HG02870 (cell line): ENCODE results near the gene PPP2R3C.
A peak's percentile ranks its signal among the peaks of the same experiment; 100 is the strongest.
"Not testable (repeated sequence)": the region's sequence is repeated elsewhere in the genome, so short reads cannot be mapped to it uniquely, and the experiment has no call there.

Source experiments
- ATAC-seq: cut with Tn5 transposase; IDR thresholded peaks from one replicate; pipeline ENCODE4 v1.9.1; 2021; ENCODE audit warnings: mild to moderate bottlenecking, moderate library complexity; ENCODE audit not compliant: unreplicated experiment

PPP2R3C gene

GRCh38 chr14:35121887-35122695 lies at the start of gene PPP2R3C, which contains the start of gene PRORP:
Gene PPP2R3C, minus strand, starts transcription at chr14:35121990. Its CDS starts 31 bp downstream, at chr14:35121959.
Gene PRORP, plus strand, starts transcription at chr14:35122552. Its CDS starts 694 bp downstream, at chr14:35123246.
- peak; percentile 86 for ATAC-seq

GRCh38 chr14:35167496-35167895 lies 45.7 kb upstream of the PPP2R3C start:
- no peak for ATAC-seq

- no peak for ATAC-seq
Measured at GRCh38 chr14:35164849-35165248, 43.1 kb upstream of the PPP2R3C start.

- no peak for ATAC-seq
Measured at GRCh38 chr14:35163384-35163783, 41.6 kb upstream of the PPP2R3C start.

- no peak for ATAC-seq
Measured at GRCh38 chr14:35161231-35161630, 39.4 kb upstream of the PPP2R3C start.

GRCh38 chr14:35159742-35160409 lies 38.1 kb upstream of the PPP2R3C start:
- ATAC-seq: no peak

- no peak for ATAC-seq
Measured at GRCh38 chr14:35158951-35159653, 37.3 kb upstream of the PPP2R3C start.

- no peak for ATAC-seq
Measured at GRCh38 chr14:35158491-35158890, 36.7 kb upstream of the PPP2R3C start.

- no peak for ATAC-seq
Measured at GRCh38 chr14:35155962-35156361, 34.2 kb upstream of the PPP2R3C start.

GRCh38 chr14:35154016-35154415 lies 32.2 kb upstream of the PPP2R3C start:
- no peak for ATAC-seq

- not testable (repeated sequence) for ATAC-seq
Measured at GRCh38 chr14:35152531-35152930, 30.7 kb upstream of the PPP2R3C start.

- no peak for ATAC-seq
Measured at GRCh38 chr14:35149239-35149638, 27.4 kb upstream of the PPP2R3C start.

GRCh38 chr14:35147711-35148110 lies 25.9 kb upstream of the PPP2R3C start:
- no peak for ATAC-seq

- no peak for ATAC-seq
Measured at GRCh38 chr14:35147186-35147585, 25.4 kb upstream of the PPP2R3C start.

GRCh38 chr14:35146711-35147149 lies 24.9 kb upstream of the PPP2R3C start:
- ATAC-seq: no peak

- ATAC-seq: no peak
Measured at GRCh38 chr14:35144029-35144428, 22.2 kb upstream of the PPP2R3C start.

- no peak for ATAC-seq
Measured at GRCh38 chr14:35140718-35141581, 19.2 kb upstream of the PPP2R3C start.

GRCh38 chr14:35138585-35138984 lies 16.8 kb upstream of the PPP2R3C start:
- ATAC-seq: no peak

GRCh38 chr14:35134329-35135123 lies 12.7 kb upstream of the PPP2R3C start:
- ATAC-seq: no peak
